GM20431 (cell line): ENCODE results near the gene CLEC4F.

ENCODE experiments used
- in situ Hi-C: fragments of 300-500 bp; cut with MseI, MboI; formaldehyde crosslinking; loops from one replicate; pipeline ENCODE4 v1.15.0; 2020; ENCODE audit warnings: low sequenced_read_pairs; ENCODE audit not compliant: unreplicated experiment

Gene CLEC4F

GRCh38 chr2:70820499-70820898 lies at the start of gene CLEC4F:
Gene CLEC4F, minus strand, starts transcription at chr2:70820599. Its CDS starts 76 bp downstream, at chr2:70820523.
- in situ Hi-C loops: no loop called here

- in situ Hi-C loops: no loop called here
Measured at GRCh38 chr2:70868970-70869369, 48.6 kb upstream of the CLEC4F start.

- in situ Hi-C loops: no loop called here
Measured at GRCh38 chr2:70861777-70862625, 41.6 kb upstream of the CLEC4F start.

- in situ Hi-C loops: no loop called here
Measured at GRCh38 chr2:70855667-70856066, 35.3 kb upstream of the CLEC4F start.

- in situ Hi-C loops: no loop called here
Measured at GRCh38 chr2:70854411-70854810, 34.0 kb upstream of the CLEC4F start.

- in situ Hi-C loops: no loop called here
Measured at GRCh38 chr2:70852824-70853223, 32.4 kb upstream of the CLEC4F start.

- in situ Hi-C loops: no loop called here
Measured at GRCh38 chr2:70851704-70852103, 31.3 kb upstream of the CLEC4F start.

GRCh38 chr2:70850925-70851324 lies 30.5 kb upstream of the CLEC4F start:
- in situ Hi-C loops: no loop called here

GRCh38 chr2:70842401-70842800 lies 22.0 kb upstream of the CLEC4F start:
- in situ Hi-C loops: no loop called here

- in situ Hi-C loops: no loop called here
Measured at GRCh38 chr2:70837980-70838925, 17.9 kb upstream of the CLEC4F start.

- in situ Hi-C loops: no loop called here
Measured at GRCh38 chr2:70835643-70836042, 15.2 kb upstream of the CLEC4F start, which contains the start of gene CD207. Gene CD207, minus strand, starts transcription at chr2:70835816. Its CDS starts 40 bp downstream, at chr2:70835776.

- in situ Hi-C loops: no loop called here
Measured at GRCh38 chr2:70834881-70835280, 14.5 kb upstream of the CLEC4F start.

- in situ Hi-C loops: no loop called here
Measured at GRCh38 chr2:70834106-70834505, 13.7 kb upstream of the CLEC4F start.

GRCh38 chr2:70833246-70833645 lies 12.8 kb upstream of the CLEC4F start:
- in situ Hi-C loops: no loop called here

GRCh38 chr2:70832386-70832785 lies 12.0 kb upstream of the CLEC4F start:
- in situ Hi-C loops: no loop called here

- in situ Hi-C loops: no loop called here
Measured at GRCh38 chr2:70831861-70832260, 11.5 kb upstream of the CLEC4F start.

- in situ Hi-C loops: no loop called here
Measured at GRCh38 chr2:70830366-70830765, 10.0 kb upstream of the CLEC4F start.

GRCh38 chr2:70829916-70830315 lies 9.5 kb upstream of the CLEC4F start:
- in situ Hi-C loops: no loop called here

GRCh38 chr2:70828914-70829824 lies 8.8 kb upstream of the CLEC4F start:
- in situ Hi-C loops: no loop called here

- in situ Hi-C loops: no loop called here
Measured at GRCh38 chr2:70828115-70828514, 7.7 kb upstream of the CLEC4F start.
